Head of caudate nucleus (tissue), 42 donors: ENCODE results near the gene XYLT1.
"Not testable (repeated sequence)": the region's sequence is repeated elsewhere in the genome, so short reads cannot be mapped to it uniquely, and the experiment has no call there.

Experiments used
- DNase-seq, 42 donors: peaks; one replicate each; pipeline versions ENCODE4 v3.0.0 to v3.0.0-alpha.2; 2020 to 2021; ENCODE audit warnings: mixed read lengths in 7 of 42
- intact Hi-C: fragments of 100-400 bp; cut with DNase I; formaldehyde crosslinking; loops from one replicate; pipeline ENCODE4 v1.15.0; 2022

Gene XYLT1

DNA sequence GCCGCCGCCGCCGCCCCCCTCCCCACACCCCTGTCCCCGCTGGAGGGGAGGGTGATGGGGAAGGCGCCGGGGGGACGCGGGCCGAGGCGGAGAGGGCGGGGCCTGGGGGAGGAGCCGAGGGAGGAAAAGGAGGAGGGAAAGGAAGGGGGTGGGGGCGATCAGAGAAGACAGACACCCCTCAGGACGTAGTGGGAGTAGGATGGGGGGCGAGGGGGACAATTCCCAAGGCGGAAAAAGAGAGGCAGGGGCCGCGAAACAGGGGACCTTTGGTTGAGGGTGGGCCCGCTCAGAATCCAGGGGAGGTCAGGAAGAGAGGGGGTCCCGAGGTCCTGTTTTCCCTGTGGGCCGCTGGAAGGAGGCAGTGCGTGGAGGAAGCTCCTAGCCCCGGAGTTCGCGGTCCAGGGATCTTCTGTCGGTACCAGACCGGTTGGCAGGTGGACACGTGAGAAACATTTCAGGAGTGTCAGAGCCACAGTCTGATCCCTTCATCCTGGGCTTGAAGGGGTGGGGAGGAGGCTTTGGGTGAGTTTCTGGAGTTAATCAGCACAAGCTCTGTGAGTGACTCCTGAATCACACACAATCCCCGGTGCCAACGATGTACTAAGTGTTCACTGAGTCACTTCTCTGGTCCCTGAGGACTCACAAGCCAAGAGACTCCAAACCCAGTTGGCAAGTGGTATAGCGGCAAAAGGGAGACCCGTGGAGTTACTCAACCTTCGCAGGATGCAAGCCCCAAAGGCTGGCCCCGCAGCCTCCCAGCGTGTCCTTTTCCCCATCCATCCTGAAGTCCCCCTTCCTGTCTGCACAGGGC lies at the start of gene XYLT1:
TSS of gene XYLT1 (minus strand) at position 53 of the 811 bp plus-strand sequence. CDS start 164 bp downstream, outside the sequence.
- intact Hi-C loops: no loop called here
- peak in 36 of 42 donors; percentile 9 to 90 (median 56) for DNase-seq

DNA sequence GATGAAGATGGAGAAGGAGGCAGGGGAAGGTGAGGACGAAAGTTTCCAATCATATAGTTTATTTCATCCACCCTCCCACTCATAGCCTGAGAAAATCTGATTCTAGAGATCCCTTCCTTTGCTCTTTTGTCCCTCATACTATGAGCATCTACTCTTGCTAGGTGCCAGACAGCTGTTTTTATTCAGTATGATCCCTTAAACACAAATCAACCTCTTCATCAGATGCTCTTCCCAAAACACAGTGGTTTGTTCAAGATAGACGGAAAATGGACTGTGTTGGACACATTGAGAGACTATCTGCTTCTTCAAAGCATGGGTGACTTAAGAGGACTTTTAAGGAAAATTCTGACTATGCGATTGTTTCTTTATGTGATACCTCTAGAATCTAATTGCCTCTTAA lies 49.4 kb upstream of the XYLT1 start:
- no peak for DNase-seq
- intact Hi-C loops: no loop called here

GRCh38 chr16:17519101-17519955 lies 48.6 kb upstream of the XYLT1 start:
- DNase-seq: no peak
- intact Hi-C loops: no loop called here

GRCh38 chr16:17518441-17518840 lies 47.7 kb upstream of the XYLT1 start:
- intact Hi-C loops: no loop called here
- no peak for DNase-seq

- DNase-seq: no peak
- intact Hi-C loops: no loop called here
Measured at GRCh38 chr16:17515421-17516210, 44.9 kb upstream of the XYLT1 start.

GRCh38 chr16:17512636-17513220 lies 42.0 kb upstream of the XYLT1 start:
- intact Hi-C loops: no loop called here
- DNase-seq: no peak

- no peak for DNase-seq
- intact Hi-C loops: no loop called here
Measured at GRCh38 chr16:17511340-17511739, 40.6 kb upstream of the XYLT1 start.

- intact Hi-C loops: no loop called here
- no peak for DNase-seq
Measured at GRCh38 chr16:17510567-17510966, 39.8 kb upstream of the XYLT1 start.

DNA sequence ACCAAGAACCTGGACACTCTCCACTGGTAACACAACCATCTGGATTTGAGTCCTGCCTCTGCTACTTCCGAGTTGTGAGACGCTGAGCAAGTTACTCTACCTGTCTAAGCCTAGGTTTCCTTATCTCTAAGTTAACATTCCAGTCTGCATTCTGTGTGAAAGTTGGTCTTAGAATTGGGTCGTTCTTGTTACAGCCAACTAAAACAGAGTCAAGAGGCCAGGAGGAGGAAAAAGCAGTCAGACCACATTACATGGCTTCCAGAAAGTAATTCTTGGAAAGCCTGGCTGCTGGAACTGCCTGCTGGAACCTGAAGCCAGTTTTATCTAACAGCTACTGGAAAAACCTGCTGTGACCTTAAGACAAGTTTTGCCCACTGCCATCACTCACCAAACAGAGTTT lies 38.4 kb upstream of the XYLT1 start:
- DNase-seq: no peak
- intact Hi-C loops: no loop called here

GRCh38 chr16:17508303-17508702 lies 37.5 kb upstream of the XYLT1 start:
- intact Hi-C loops: no loop called here

DNA sequence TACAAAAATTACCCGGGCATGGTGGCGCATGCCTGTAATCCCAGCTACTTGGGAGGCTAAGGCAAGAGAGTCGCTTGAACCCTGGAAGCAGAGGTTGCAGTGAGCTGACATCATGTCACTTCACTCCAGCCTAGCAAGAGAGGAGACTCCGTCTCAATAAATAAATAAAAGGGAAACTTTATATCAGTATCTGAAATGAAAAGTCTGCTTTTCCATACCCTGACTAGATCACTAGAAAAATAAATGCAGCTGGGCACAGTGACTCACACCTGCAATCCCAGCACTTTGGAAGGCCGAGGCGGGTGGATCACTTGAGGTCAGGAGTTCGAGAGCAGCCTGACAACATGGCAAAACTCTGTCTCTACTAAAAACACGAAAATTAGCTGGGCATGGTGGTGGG lies 36.8 kb upstream of the XYLT1 start:
- intact Hi-C loops, DNase-seq: not testable (repeated sequence)

More at GRCh38 chr16:17508303-17508702, 37.5 kb upstream of the XYLT1 start:
- no peak for DNase-seq

GRCh38 chr16:17505828-17506227 lies 35.1 kb upstream of the XYLT1 start:
- DNase-seq, intact Hi-C loops: not testable (repeated sequence)

GRCh38 chr16:17504050-17504449 lies 33.3 kb upstream of the XYLT1 start:
- intact Hi-C loops: no loop called here

GRCh38 chr16:17503331-17503730 lies 32.6 kb upstream of the XYLT1 start:
- DNase-seq: no peak
- intact Hi-C loops: no loop called here

More at GRCh38 chr16:17504050-17504449, 33.3 kb upstream of the XYLT1 start:
- no peak for DNase-seq

GRCh38 chr16:17501321-17501720 lies 30.6 kb upstream of the XYLT1 start:
- no peak for DNase-seq
- intact Hi-C loops: no loop called here

DNA sequence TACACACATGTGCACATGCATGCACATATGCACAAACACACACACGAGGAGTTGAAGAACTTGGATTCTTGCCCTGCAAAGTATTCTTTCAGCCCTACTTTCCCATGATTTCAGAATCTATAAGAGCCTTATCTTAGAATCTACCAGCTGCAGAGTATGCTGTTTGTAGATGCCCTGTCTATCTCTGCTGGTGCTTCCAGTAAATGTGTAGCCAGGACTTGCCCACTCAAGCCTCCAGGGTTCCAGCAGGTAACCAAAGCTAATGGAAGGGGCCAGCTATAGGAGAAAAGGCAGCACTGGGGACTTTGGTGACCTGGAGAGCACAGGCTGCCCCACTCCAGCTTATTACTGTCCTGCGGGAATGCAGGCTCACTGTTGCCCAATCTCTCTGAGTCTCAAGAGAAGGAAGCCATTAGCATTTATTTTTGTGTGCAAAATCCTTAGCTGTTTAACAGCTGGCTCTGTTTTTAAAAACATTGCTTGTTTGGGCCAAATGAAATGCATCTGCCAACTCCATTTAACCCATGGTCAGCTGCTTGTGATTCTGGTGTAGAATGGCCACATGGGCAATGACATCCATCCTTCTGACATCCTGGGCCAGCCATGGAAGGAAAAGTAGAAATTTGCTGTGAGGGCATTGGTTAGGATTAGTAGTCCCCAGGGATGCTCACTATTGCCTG lies 28.6 kb upstream of the XYLT1 start:
- DNase-seq: no peak

DNA sequence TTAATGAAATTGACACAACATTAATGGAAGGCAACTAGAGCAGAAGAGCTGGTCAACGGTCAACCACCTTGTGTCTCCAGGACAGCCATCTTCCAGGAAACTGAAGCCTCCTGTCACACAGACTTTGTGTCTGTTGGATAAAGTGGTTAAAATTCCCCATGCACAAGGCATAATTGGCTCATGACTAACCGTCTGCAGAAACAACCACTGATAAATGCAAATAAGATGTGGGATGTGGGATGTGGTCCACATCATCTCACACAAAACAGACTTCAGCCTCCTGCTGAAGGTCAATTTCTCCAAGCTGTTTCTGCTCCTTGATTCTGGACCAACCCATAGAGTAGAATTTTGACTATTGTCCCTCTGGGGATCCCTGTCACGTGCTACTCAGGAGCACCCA lies 26.9 kb upstream of the XYLT1 start:
- intact Hi-C loops: no loop called here
- DNase-seq: no peak

More for the DNA sequence above, 28.6 kb upstream of the XYLT1 start:
- intact Hi-C loops: no loop called here

GRCh38 chr16:17496891-17497290 lies 26.1 kb upstream of the XYLT1 start:
- DNase-seq: no peak
- intact Hi-C loops: no loop called here
